Activated CD4-positive, alpha-beta T cell treated with anti-CD3 and anti-CD28 coated beads, Interleukin-2, amount 10 ng/mL, durations not matched to agents 7 days and 5 days (primary cell): Measurements from ENCODE around the gene ARHGAP26. TPM values are rescaled to one million over a fixed set of nuclear protein-coding genes. Genes with fewer than 3 reads are reported as not detected.
"Not testable (repeated sequence)": the region's sequence is repeated elsewhere in the genome, so short reads cannot be mapped to it uniquely, and the experiment has no call there.

Source experiments
- CTCF ChIA-PET: fragments of 350-600 bp; sonication (Branson Sonifier 250); formaldehyde crosslinking; loops from one replicate; lab custom pipeline; 2021; ENCODE audit warnings: antibody characterized with exemption; lab: Charles Lee
- POLR2A ChIA-PET: fragments of 350-600 bp; sonication (Branson Sonifier 250); formaldehyde crosslinking; loops from one replicate; lab custom pipeline; 2021; ENCODE audit warnings: antibody characterized with exemption; lab: Charles Lee
- DNase-seq: peaks from one replicate; pipeline ENCODE4 v3.0.0-alpha.2; 2020
- H3K27ac Mint-ChIP-seq: one replicate; pipeline ENCODE4 v1.8.0; 2021; ENCODE audit warnings: mild to moderate bottlenecking, moderate library complexity, mixed read lengths
- H3K27me3 Mint-ChIP-seq: one replicate; pipeline ENCODE4 v1.8.0; 2021; ENCODE audit warnings: mixed read lengths
- H3K36me3 Mint-ChIP-seq: one replicate; pipeline ENCODE4 v1.8.0; 2021; ENCODE audit warnings: low read depth, mixed read lengths
- H3K4me1 Mint-ChIP-seq: one replicate; pipeline ENCODE4 v1.8.0; 2021; ENCODE audit warnings: mixed read lengths
- H3K4me3 Mint-ChIP-seq: one replicate; pipeline ENCODE4 v1.8.0; 2021; ENCODE audit warnings: mild to moderate bottlenecking, moderate library complexity, mixed read lengths
- H3K9me3 Mint-ChIP-seq: one replicate; pipeline ENCODE4 v1.8.0; 2021; ENCODE audit warnings: mixed read lengths
- total RNA-seq, 2 experiments: library from RNA; stranded (reverse); gene quantifications; one replicate each; pipeline ENCODE4 v1.2.3, GENCODE V29; 2021

The ARHGAP26 gene
- total RNA-seq, 2 experiments from 2014 or later, result 21.0 to 21.5 TPM

- CTCF ChIA-PET, result interaction anchor here (0.6 kb wide), 1 partner anchor 355 kb away, joined by 5 read pairs; no protein-coding TSS in a partner anchor
- peaks cover 60% of the 10 kb centered on the region for H3K4me1 Mint-ChIP-seq
Observed at GRCh38 chr5:142978252-142978651, 208.1 kb downstream of the ARHGAP26 start.

DNA sequence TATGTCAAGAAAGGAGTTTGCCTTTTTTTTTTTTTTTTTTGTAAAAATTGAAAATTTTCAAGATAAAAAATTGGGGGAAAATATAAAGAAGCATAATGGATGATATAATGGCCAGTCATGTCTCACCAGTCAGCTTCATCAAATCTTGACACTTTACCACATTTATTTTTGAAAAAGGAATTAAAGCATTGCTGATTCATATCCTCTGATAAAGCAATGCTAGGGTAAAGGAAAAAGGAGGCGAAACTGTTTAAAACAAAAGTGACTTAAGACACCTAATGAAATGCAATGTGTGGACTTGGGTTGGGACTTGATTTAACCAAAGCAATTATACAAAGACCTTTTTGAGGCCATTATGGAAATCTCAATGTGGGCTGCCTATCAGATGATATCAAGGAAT lies 208.5 kb downstream of the ARHGAP26 start:
- Mint-ChIP-seq H3K27ac (no peak overlapping the region), H3K4me1 (peaks cover 61% of the 10 kb centered on the region), H3K27me3 (no peaks in the 10 kb centered on the region), H3K4me3 (no peak overlapping the region), H3K9me3 (peaks cover 3% of the 10 kb centered on the region), H3K36me3 (peaks cover 14% of the 10 kb centered on the region)
- no peak for DNase-seq
- ChIA-PET CTCF (interaction anchor here (0.6 to 0.7 kb wide), 2 partner anchors 11 to 355 kb away, joined by 3 to 5 read pairs; no protein-coding TSS in a partner anchor), POLR2A (no interaction called here)

More at GRCh38 chr5:142978252-142978651, 208.1 kb downstream of the ARHGAP26 start:
- DNase-seq, result no peak
- Mint-ChIP-seq H3K36me3 (peaks cover 14% of the 10 kb centered on the region), H3K27me3 (no peaks in the 10 kb centered on the region), H3K27ac (peak overlapping the region; percentile 89), H3K9me3 (peaks cover 3% of the 10 kb centered on the region), H3K4me3 (no peak overlapping the region)
- POLR2A ChIA-PET, result no interaction called here

DNA sequence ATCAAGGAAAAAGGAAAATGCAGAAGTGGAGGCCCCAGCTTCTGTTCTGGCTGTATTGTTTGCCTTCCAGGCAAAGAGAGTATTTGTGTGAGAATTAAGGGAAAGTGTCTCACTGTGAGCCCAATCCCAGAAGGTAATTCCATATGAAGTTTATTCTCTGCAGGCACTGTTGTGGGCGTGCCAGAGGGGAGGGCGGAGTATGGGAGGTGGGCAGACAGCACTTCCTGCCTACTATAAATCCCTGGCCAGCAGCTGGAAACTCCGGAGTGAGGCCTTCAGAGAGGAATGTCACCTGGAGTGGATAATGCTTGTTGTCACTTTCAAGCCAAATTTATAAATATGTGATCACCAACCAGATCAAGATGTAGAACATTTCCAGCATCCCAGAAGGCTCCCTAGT lies 209.5 kb downstream of the ARHGAP26 start:
- Mint-ChIP-seq H3K4me3 (no peak overlapping the region), H3K27ac (no peak overlapping the region), H3K27me3 (no peaks in the 10 kb centered on the region), H3K4me1 (peaks cover 68% of the 10 kb centered on the region), H3K9me3 (peaks cover 3% of the 10 kb centered on the region), H3K36me3 (peaks cover 13% of the 10 kb centered on the region)
- POLR2A ChIA-PET, result no interaction called here
- no peak for DNase-seq
- CTCF ChIA-PET, result no interaction called here

GRCh38 chr5:142981475-142981874 lies 211.3 kb downstream of the ARHGAP26 start:
- Mint-ChIP-seq H3K27ac (peak overlapping the region; percentile 73), H3K36me3 (peaks cover 17% of the 10 kb centered on the region), H3K4me3 (no peak overlapping the region), H3K27me3 (no peaks in the 10 kb centered on the region), H3K4me1 (peaks cover 66% of the 10 kb centered on the region), H3K9me3 (peaks cover 5% of the 10 kb centered on the region)
- ChIA-PET POLR2A (no interaction called here), CTCF (interaction anchor here (0.6 kb wide), 1 partner anchor 819 kb away, joined by 3 read pairs; no protein-coding TSS in a partner anchor)
- no peak for DNase-seq

GRCh38 chr5:142981886-142982820 lies 212.0 kb downstream of the ARHGAP26 start:
- Mint-ChIP-seq H3K27me3 (no peaks in the 10 kb centered on the region), H3K9me3 (peaks cover 5% of the 10 kb centered on the region), H3K4me3 (no peak overlapping the region), H3K27ac (peak overlapping the region; percentile 73), H3K4me1 (peaks cover 59% of the 10 kb centered on the region), H3K36me3 (peaks cover 20% of the 10 kb centered on the region)
- ChIA-PET POLR2A (no interaction called here), CTCF (interaction anchor here (0.6 kb wide), 1 partner anchor 818 kb away, joined by 3 read pairs; no protein-coding TSS in a partner anchor)
- no peak for DNase-seq

DNA sequence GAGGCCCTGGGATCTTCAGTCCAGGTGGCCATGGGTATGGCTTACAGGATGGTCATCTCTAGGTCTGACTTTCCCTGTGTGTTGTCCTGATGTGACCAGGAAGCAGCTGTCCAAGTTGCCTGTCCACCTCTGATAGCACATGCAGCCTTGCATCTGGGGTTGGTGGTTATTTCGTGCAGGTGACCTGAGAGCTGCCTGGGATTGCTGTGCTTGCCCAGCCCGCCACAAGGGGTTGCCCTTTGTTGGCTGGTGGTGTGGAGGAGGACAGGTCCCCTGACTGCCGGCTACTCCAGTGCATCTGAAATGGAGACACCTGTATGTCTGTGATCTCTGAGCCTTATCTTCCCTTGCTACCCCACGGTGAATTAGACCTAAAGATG lies 212.6 kb downstream of the ARHGAP26 start:
- Mint-ChIP-seq H3K4me1 (peaks cover 53% of the 10 kb centered on the region), H3K27me3 (no peaks in the 10 kb centered on the region), H3K9me3 (peaks cover 2% of the 10 kb centered on the region), H3K36me3 (peaks cover 20% of the 10 kb centered on the region), H3K4me3 (no peak overlapping the region), H3K27ac (no peak overlapping the region)
- ChIA-PET POLR2A (no interaction called here), CTCF (no interaction called here)
- DNase-seq, result no peak

- peaks cover 5% of the 10 kb centered on the region for H3K9me3 Mint-ChIP-seq
- peaks cover 47% of the 10 kb centered on the region for H3K4me1 Mint-ChIP-seq
- ChIA-PET CTCF (interaction anchor here (0.7 to 1.2 kb wide), 2 partner anchors 13 to 24 kb away, joined by 3 to 4 read pairs; no protein-coding TSS in a partner anchor), POLR2A (no interaction called here)
- no peak overlapping the region for H3K27ac Mint-ChIP-seq
- H3K27me3 Mint-ChIP-seq, result no peaks in the 10 kb centered on the region
- DNase-seq, result no peak
- H3K4me3 Mint-ChIP-seq, result no peak overlapping the region
- peaks cover 24% of the 10 kb centered on the region for H3K36me3 Mint-ChIP-seq
Observed at GRCh38 chr5:142984011-142984410, 213.8 kb downstream of the ARHGAP26 start.

DNA sequence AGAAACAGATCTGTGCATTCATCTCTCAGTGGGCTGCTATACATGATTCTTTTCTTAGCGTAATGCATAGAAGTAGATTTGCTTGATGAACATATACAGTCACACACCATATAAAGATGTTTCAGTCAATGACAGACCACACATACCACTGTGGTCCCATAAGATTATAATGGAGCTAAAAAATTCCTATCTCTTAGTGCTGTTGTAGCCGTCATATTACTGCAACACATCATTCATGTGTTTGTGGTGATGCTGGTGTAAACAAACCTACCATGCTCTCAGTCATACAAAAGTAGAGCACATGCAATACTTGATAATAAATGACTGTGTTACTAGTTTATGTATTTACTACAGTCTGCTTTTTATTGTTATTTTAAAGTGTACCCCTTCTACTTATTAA lies 214.3 kb downstream of the ARHGAP26 start:
- H3K27me3 Mint-ChIP-seq, result no peaks in the 10 kb centered on the region
- peaks cover 8% of the 10 kb centered on the region for H3K9me3 Mint-ChIP-seq
- ChIA-PET CTCF (interaction anchor here (0.6 to 1.2 kb wide), 3 partner anchors 12 to 234 kb away, joined by 3 to 4 read pairs (median 3); no protein-coding TSS in a partner anchor), POLR2A (no interaction called here)
- peaks cover 44% of the 10 kb centered on the region for H3K4me1 Mint-ChIP-seq
- DNase-seq, result no peak
- peaks cover 27% of the 10 kb centered on the region for H3K36me3 Mint-ChIP-seq
- H3K27ac Mint-ChIP-seq, result no peak overlapping the region
- H3K4me3 Mint-ChIP-seq, result no peak overlapping the region

- peaks cover 13% of the 10 kb centered on the region for H3K4me1 Mint-ChIP-seq
- H3K27ac Mint-ChIP-seq, POLR2A ChIA-PET, H3K27me3 Mint-ChIP-seq, H3K4me3 Mint-ChIP-seq, DNase-seq: not testable (repeated sequence)
- CTCF ChIA-PET, result interaction anchor here (0.9 to 3.3 kb wide), 2 partner anchors 10 to 13 kb away, joined by 3 to 18 read pairs; no protein-coding TSS in a partner anchor
- peaks cover 23% of the 10 kb centered on the region for H3K9me3 Mint-ChIP-seq
- H3K36me3 Mint-ChIP-seq, result peaks cover 43% of the 10 kb centered on the region
Observed at GRCh38 chr5:142989270-142989669, 219.1 kb downstream of the ARHGAP26 start.

DNA sequence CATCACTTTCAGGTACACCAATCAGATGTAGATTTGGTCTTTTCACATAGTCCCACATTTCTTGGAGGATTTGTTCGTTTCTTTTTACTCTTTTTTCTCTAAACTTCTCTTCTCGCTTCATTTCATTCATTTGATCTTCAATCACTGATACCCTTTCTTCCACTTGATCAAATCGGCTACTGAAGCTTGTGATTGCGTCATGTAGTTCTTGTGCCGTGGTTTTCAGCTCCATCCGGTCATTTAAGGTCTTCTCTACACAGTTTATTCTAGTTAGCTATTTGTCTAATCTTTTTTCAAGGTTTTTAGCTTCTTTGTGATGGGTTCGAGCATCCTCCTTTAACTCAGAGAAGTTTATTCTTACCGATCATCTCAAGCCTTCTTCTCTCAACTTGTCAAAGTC lies 219.9 kb downstream of the ARHGAP26 start:
- Mint-ChIP-seq H3K36me3 (peaks cover 49% of the 10 kb centered on the region), H3K9me3 (peaks cover 26% of the 10 kb centered on the region)
- CTCF ChIA-PET, result interaction anchor here (0.9 to 3.3 kb wide), 2 partner anchors 11 to 12 kb away, joined by 3 to 18 read pairs; no protein-coding TSS in a partner anchor
- DNase-seq, H3K4me1 Mint-ChIP-seq, POLR2A ChIA-PET, H3K27ac Mint-ChIP-seq, H3K4me3 Mint-ChIP-seq, H3K27me3 Mint-ChIP-seq: not testable (repeated sequence)

DNA sequence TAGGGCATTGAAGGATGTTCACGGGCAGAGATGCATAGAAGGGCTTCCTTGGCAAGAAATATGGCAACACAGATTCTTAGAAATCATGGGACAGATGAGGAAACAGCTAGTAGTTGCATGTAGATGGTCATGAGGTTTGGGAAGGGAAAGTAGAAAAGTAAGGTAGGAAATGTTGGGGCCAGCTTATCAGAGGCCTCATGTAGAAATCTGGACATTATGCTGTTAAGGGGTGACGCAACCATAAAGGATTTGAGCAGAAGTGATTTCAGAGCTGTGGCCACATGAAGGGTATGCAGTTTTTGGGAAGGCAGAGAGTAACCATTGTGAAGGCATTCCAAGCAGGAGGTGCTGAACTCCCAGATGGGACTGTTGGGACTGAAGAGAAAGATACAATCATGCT lies 224.0 kb downstream of the ARHGAP26 start:
- POLR2A ChIA-PET, result no interaction called here
- H3K4me1 Mint-ChIP-seq, result peaks cover 24% of the 10 kb centered on the region

DNA sequence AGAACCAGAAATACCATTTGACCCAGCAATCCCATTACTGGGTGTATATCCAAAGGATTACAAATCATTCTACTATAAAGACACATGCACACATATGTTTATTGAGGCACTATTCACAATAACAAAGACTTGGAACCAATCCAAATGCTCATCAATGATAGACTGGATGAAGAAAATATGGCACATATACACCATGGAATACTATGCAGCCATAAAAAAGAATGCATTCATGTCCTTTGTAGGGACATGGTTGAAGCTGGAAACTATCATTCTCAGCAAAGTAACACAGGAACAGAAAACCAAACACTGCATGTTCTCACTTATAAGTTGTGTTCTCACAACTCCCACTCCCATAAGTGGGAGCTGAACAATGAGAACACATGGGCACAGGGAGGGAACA lies 225.4 kb downstream of the ARHGAP26 start:
- peaks cover 20% of the 10 kb centered on the region for H3K9me3 Mint-ChIP-seq
- peaks cover 26% of the 10 kb centered on the region for H3K4me1 Mint-ChIP-seq
- CTCF ChIA-PET, result interaction anchor here (0.8 kb wide), 1 partner anchor 56 kb away, joined by 3 read pairs; no protein-coding TSS in a partner anchor
- H3K4me3 Mint-ChIP-seq, H3K27ac Mint-ChIP-seq, H3K27me3 Mint-ChIP-seq, POLR2A ChIA-PET, DNase-seq: not testable (repeated sequence)
- peaks cover 34% of the 10 kb centered on the region for H3K36me3 Mint-ChIP-seq

More for the DNA sequence above, 224.0 kb downstream of the ARHGAP26 start:
- CTCF ChIA-PET, result interaction anchor here (1.4 kb wide), 1 partner anchor 15 kb away, joined by 3 read pairs; no protein-coding TSS in a partner anchor
- H3K9me3 Mint-ChIP-seq, result peaks cover 28% of the 10 kb centered on the region
- no peak overlapping the region for H3K27ac Mint-ChIP-seq
- H3K36me3 Mint-ChIP-seq, result peaks cover 41% of the 10 kb centered on the region
- DNase-seq, result no peak
- no peaks in the 10 kb centered on the region for H3K27me3 Mint-ChIP-seq
- H3K4me3 Mint-ChIP-seq, result no peak overlapping the region
